H1 (cell line): ENCODE measurements around the gene MIPOL1. TPM values are rescaled to one million over a fixed set of nuclear protein-coding genes. Genes with fewer than 3 reads are reported as not detected.

Source experiments
- CTCF ChIA-PET: fragments of 300-600 bp; sonication (Branson Sonifier 250); formaldehyde crosslinking; loops from one replicate; lab custom pipeline; 2021; ENCODE audit not compliant: partially characterized antibody; lab: Charles Lee
- POLR2A ChIA-PET: fragments of 300-600 bp; sonication (Branson Sonifier 250); formaldehyde crosslinking; loops from one replicate; lab custom pipeline; 2021; ENCODE audit warnings: inconsistent platforms; ENCODE audit not compliant: partially characterized antibody; lab: Charles Lee
- DNase-seq, 2 experiments: peaks; one replicate each; pipeline versions ENCODE4 v3.0.0 to v3.0.0-alpha.2; 2010 to 2022; ENCODE audit warnings: low spot score in 2 of 2, low read depth in 1 of 2, mixed read lengths in 1 of 2
- FAIRE-seq: peaks from 2 replicates; lab custom pipeline; 2011; peaks lifted over from hg19 to GRCh38; lab: Jason Lieb, UNC
- H2AFZ ChIP-seq: 2 replicates; pipeline ENCODE4 v1.8.1; 2012; ENCODE audit warnings: low read length, inconsistent platforms
- H2AK5ac ChIP-seq: 2 replicates; pipeline ENCODE4 v1.6.1; 2013; ENCODE audit warnings: low read depth, low read length
- H2BK120ac ChIP-seq: replicated peaks from 2 replicates; pipeline ENCODE3; 2013; ENCODE audit warnings: low read depth, low read length, inconsistent platforms
- H2BK12ac ChIP-seq: 2 replicates; pipeline ENCODE4 v1.6.1; 2013; ENCODE audit warnings: low read depth, low read length
- H2BK15ac ChIP-seq: 2 replicates; pipeline ENCODE4 v1.6.1; 2013; ENCODE audit warnings: low read length
- H2BK20ac ChIP-seq: 2 replicates; pipeline ENCODE4 v1.6.1; 2013; ENCODE audit warnings: low read length
- H2BK5ac ChIP-seq: 2 replicates; pipeline ENCODE4 v1.6.1; 2013; ENCODE audit warnings: low read depth, low read length
- H3K14ac ChIP-seq: 2 replicates; pipeline ENCODE4 v1.6.1; 2013; ENCODE audit warnings: inconsistent platforms; ENCODE audit not compliant: insufficient read length
- H3K18ac ChIP-seq: 2 replicates; pipeline ENCODE4 v1.6.1; 2013; ENCODE audit warnings: low read length; ENCODE audit errors: extremely low read depth
- H3K23ac ChIP-seq: 2 replicates; pipeline ENCODE4 v1.6.1; 2013; ENCODE audit warnings: inconsistent platforms; ENCODE audit not compliant: insufficient read length
- H3K23me2 ChIP-seq: 2 replicates; pipeline ENCODE4 v1.6.1; 2013; ENCODE audit warnings: low read depth, low read length
- H3K27ac ChIP-seq: 2 replicates; pipeline ENCODE4 v1.6.1; 2011; ENCODE audit warnings: low read depth, low read length, inconsistent platforms
- H3K27me3 ChIP-seq, 4 experiments: replicated peaks in 1 of 4; 1 replicate in 1 of 4; 2 replicates in 3 of 4; pipeline versions ENCODE4 v1.6.1 to v1.8.1; 2011 to 2013; ENCODE audit warnings: low read length in 3 of 4, mild to moderate bottlenecking in 3 of 4, inconsistent platforms in 2 of 4, mixed read lengths in 2 of 4, moderate library complexity in 1 of 4; ENCODE audit not compliant: control insufficient read depth in 3 of 4, insufficient read depth in 3 of 4; ENCODE audit errors: extremely low read depth in 1 of 4
- H3K36me3 ChIP-seq, 4 experiments: 2 replicates each; pipeline versions ENCODE4 v1.6.1 to v1.8.1; 2011 to 2013; ENCODE audit warnings: mild to moderate bottlenecking in 4 of 4, low read length in 3 of 4, moderate library complexity in 2 of 4, control low read depth in 1 of 4, inconsistent platforms in 1 of 4; ENCODE audit not compliant: insufficient read depth in 4 of 4, control insufficient read depth in 2 of 4
- H3K4ac ChIP-seq: replicated peaks from 2 replicates; pipeline ENCODE3; 2013; ENCODE audit warnings: low read length, low read depth, mixed read lengths, inconsistent platforms; ENCODE audit not compliant: insufficient read length
- H3K4me1 ChIP-seq, 4 experiments: replicated peaks in 1 of 4; 1 replicate in 1 of 4; 2 replicates in 3 of 4; pipeline versions ENCODE4 v1.6.1 to v1.8.1; 2011 to 2013; ENCODE audit warnings: low read length in 3 of 4, inconsistent platforms in 2 of 4, mixed read lengths in 1 of 4; ENCODE audit not compliant: insufficient read depth in 4 of 4, control insufficient read depth in 3 of 4
- H3K4me2 ChIP-seq, 2 experiments: 2 replicates each; pipeline versions ENCODE4 v1.6.1 to v1.8.1; 2011 to 2013; ENCODE audit warnings: low read depth in 2 of 2, low read length in 2 of 2, control low read depth in 1 of 2, inconsistent platforms in 1 of 2, mild to moderate bottlenecking in 1 of 2; ENCODE audit not compliant: insufficient read depth in 1 of 2
- H3K4me3 ChIP-seq, 4 experiments: fragments of 200-600, 300-600 bp in 1 of 4; sonication (generic), shearing (Covaris generic), sonication (Bioruptor Twin) in 1 of 4; 2 replicates each; pipeline versions ENCODE4 v1.5.1 to v1.8.1; 2011 to 2016; ENCODE audit warnings: low read length in 4 of 4, low read depth in 3 of 4, control low read depth in 2 of 4, inconsistent platforms in 2 of 4, mild to moderate bottlenecking in 2 of 4, mixed read lengths in 1 of 4, moderate library complexity in 1 of 4; ENCODE audit not compliant: insufficient read depth in 2 of 4; ENCODE audit errors: extremely low read depth in 1 of 4
- H3K56ac ChIP-seq: replicated peaks from 2 replicates; pipeline ENCODE3; 2013; ENCODE audit warnings: low read depth, mild to moderate bottlenecking, mixed read lengths, low read length, inconsistent platforms; ENCODE audit not compliant: insufficient read length
- H3K79me1 ChIP-seq: 2 replicates; pipeline ENCODE4 v1.6.1; 2013; ENCODE audit warnings: low read depth, low read length, control low read depth
- H3K79me2 ChIP-seq, 2 experiments: 2 replicates each; pipeline versions ENCODE4 v1.6.1 to v1.8.1; 2012 to 2013; ENCODE audit warnings: low read length in 2 of 2, mild to moderate bottlenecking in 2 of 2, inconsistent platforms in 1 of 2; ENCODE audit not compliant: insufficient read depth in 2 of 2, control insufficient read depth in 1 of 2
- H3K9ac ChIP-seq, 4 experiments: replicated peaks in 1 of 4; 1 replicate in 1 of 4; 2 replicates in 3 of 4; pipeline versions ENCODE4 v1.6.1 to v1.8.1; 2011 to 2013; ENCODE audit warnings: low read depth in 3 of 4, low read length in 3 of 4, control low read depth in 2 of 4, mild to moderate bottlenecking in 2 of 4, moderate library complexity in 2 of 4, inconsistent platforms in 1 of 4; ENCODE audit errors: extremely low read depth in 1 of 4
- H3K9me3 ChIP-seq, 2 experiments: 2 replicates each; pipeline versions ENCODE4 v1.6.1 to v1.8.1; 2012 to 2013; ENCODE audit warnings: mild to moderate bottlenecking in 2 of 2, moderate library complexity in 2 of 2, control low read depth in 1 of 2, inconsistent platforms in 1 of 2, low read depth in 1 of 2, low read length in 1 of 2, mixed read lengths in 1 of 2; ENCODE audit not compliant: insufficient read depth in 2 of 2
- H4K20me1 ChIP-seq, 2 experiments: replicated peaks in 1 of 2; 2 replicates each; pipeline versions ENCODE3 to v1.8.1; 2011 to 2013; ENCODE audit warnings: inconsistent platforms in 2 of 2, low read length in 2 of 2, mild to moderate bottlenecking in 1 of 2; ENCODE audit not compliant: insufficient read depth in 2 of 2, control insufficient read depth in 1 of 2
- H4K5ac ChIP-seq: 2 replicates; pipeline ENCODE4 v1.6.1; 2013; ENCODE audit warnings: low read length, low read depth, mixed read lengths, inconsistent platforms; ENCODE audit not compliant: insufficient read length
- H4K8ac ChIP-seq: 2 replicates; pipeline ENCODE4 v1.8.0; 2013; ENCODE audit warnings: mild to moderate bottlenecking, moderate library complexity, low read length, inconsistent platforms; ENCODE audit not compliant: insufficient read depth; ENCODE audit errors: extremely low read depth
- H4K91ac ChIP-seq: replicated peaks from 2 replicates; pipeline ENCODE3; 2013; ENCODE audit warnings: low read length, mixed read lengths, inconsistent platforms; ENCODE audit not compliant: insufficient read length
- SP4 ChIP-seq: IDR thresholded peaks from 2 replicates; pipeline ENCODE4 v1.6.1; 2012; ENCODE audit warnings: low read length, inconsistent platforms
- WGBS, 2 experiments: shearing (Covaris generic) in 1 of 2; methylation state at CpG; one replicate each; pipeline versions ENCODE4 v1.1.6 to v1.1.7; 2013 to 2015; ENCODE audit warnings: low lambda C conversion rate in 2 of 2, mixed read lengths in 2 of 2, inconsistent platforms in 1 of 2, low coverage in 1 of 2, missing lambda C conversion rate in 1 of 2; ENCODE audit not compliant: insufficient replicate concordance in 2 of 2, insufficient coverage in 1 of 2, insufficient read length in 1 of 2; ENCODE audit errors: extremely low coverage in 1 of 2, missing lambda C conversion rate in 1 of 2; 5-methylcytosine and 5-hydroxymethylcytosine counted together
- polyA plus RNA-seq, 7 experiments: library from polyadenylated mRNA; depleted of rRNA in 3 of 7; stranded (reverse) in 5 of 7; unstranded in 2 of 7; fragments of >200 nt in 5 of 7; fragments of 200-250 nt in 2 of 7; gene quantifications; 1 replicate in 5 of 7; 2 replicates in 1 of 7; 4 replicates in 1 of 7; pipeline versions ENCODE4 v1.2.1 to v1.2.3, GENCODE V29; 2011 to 2013; ENCODE audit warnings: missing spikeins in 2 of 7, mixed read lengths in 2 of 7
- total RNA-seq: library from RNA; stranded (reverse); fragmentation: NEBNext Ultra II Directional; extraction: Animal tissue kit (Norgen Biotek cat#: 25700); gene quantifications from 2 replicates; pipeline ENCODE4 v1.2.1, GENCODE V29; 2021

MIPOL1 gene
- total and polyA plus RNA-seq, 2 of the 8 experiments (the other 6 are each of a cell fraction or from before 2014, with no cell fraction given): 2.8 to 23.9 TPM

DNA sequence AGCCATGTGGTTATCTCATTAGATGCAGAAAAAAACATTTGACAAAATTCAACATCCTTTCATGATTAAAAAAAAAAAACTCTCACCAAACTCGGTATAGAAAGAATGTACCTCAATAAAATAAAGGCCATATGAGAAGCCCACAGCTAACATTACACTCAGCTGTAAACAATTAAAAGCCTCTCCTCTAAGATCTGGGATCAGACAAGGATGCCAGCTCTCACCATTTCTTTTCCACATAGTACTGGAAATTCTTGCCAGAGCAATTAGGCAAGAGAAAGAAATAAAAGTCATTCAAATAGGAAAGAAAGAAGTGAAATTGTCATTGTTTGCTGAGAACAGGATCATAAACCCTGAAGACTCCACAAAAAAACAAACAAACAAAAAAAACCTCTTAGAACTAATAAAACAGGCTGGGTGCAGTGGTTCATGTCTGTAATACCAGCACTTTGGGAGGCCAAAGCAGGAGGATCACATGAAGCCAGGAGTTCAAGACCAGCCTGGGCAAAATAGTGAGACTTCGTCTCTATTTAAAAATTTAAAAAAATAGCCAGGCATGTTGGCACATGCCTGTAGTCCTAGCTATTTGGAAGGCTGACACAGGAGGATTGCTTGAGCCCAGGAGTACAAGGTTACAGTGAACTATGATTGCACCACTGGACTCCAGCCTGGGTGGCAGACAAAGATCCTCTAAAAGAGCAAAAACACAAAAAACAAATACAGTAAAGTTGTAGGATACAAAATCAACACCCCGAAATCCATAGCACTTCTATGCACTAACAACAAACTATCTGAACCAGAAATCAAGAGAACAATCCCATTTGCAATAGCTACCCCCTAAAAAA lies 282.9 kb downstream of the MIPOL1 start:
- no peak overlapping the region for H2AFZ ChIP-seq
- H2BK20ac ChIP-seq: no peak overlapping the region
- H2BK15ac ChIP-seq: no peak overlapping the region
- H4K8ac ChIP-seq: no peak overlapping the region
- no peak overlapping the region for H3K23ac ChIP-seq
- H3K4ac ChIP-seq: no peak overlapping the region
- ChIA-PET CTCF (interaction anchor here (0.7 kb wide), 2 partner anchors 120 to 264 kb away, joined by 3 read pairs; no protein-coding TSS in a partner anchor), POLR2A (no interaction called here)
- no peak overlapping the region for H3K27ac ChIP-seq
- H3K36me3 ChIP-seq: no peaks in the 10 kb centered on the region
- FAIRE-seq: no peak
- no peaks in the 10 kb centered on the region for H3K79me1 ChIP-seq
- no peak overlapping the region for H3K4me3 ChIP-seq
- H3K4me1 ChIP-seq: no peaks in the 10 kb centered on the region
- no peak overlapping the region for H4K5ac ChIP-seq
- no peak overlapping the region for H3K56ac ChIP-seq
- H3K9ac ChIP-seq: no peak overlapping the region
- H3K23me2 ChIP-seq: no peaks in the 10 kb centered on the region
- WGBS, 2 experiments: 88% methylated on average over 3 of the region's 3 CpGs; no CpG with 5 or more reads in 1 of the 2 experiments
- 0 out of 4 replicates have a peak, but pooled peaks cover 0 to 4% of the 10 kb centered on the region in 2 experiments for H3K9me3 ChIP-seq
- H2BK120ac ChIP-seq: no peak overlapping the region
- H3K14ac ChIP-seq: no peak overlapping the region
- no peaks in the 10 kb centered on the region for H4K20me1 ChIP-seq
- no peak for TF ChIP-seq SP4
- H2AK5ac ChIP-seq: no peak overlapping the region
- no peak overlapping the region for H3K4me2 ChIP-seq
- H3K27me3 ChIP-seq: no peaks in the 10 kb centered on the region
- H2BK12ac ChIP-seq: no peak overlapping the region
- no peak overlapping the region for H2BK5ac ChIP-seq
- no peaks in the 10 kb centered on the region for H3K79me2 ChIP-seq
- H3K18ac ChIP-seq: no peak overlapping the region
- no peak for DNase-seq
- H4K91ac ChIP-seq: no peak overlapping the region
